B cell (primary cell): Measurements from ENCODE around the gene KDM6B. TPM values are rescaled to one million over a fixed set of nuclear protein-coding genes. Genes with fewer than 3 reads are reported as not detected.

ENCODE experiments used
- ATAC-seq: fragments of 200-7000 bp; cut with Tn5 transposase; one replicate; pipeline ENCODE4 v1.10.0; 2021; ENCODE audit warnings: low read depth, mild to moderate bottlenecking, moderate number of reproducible peaks, moderate library complexity
- CTCF ChIA-PET: fragments of 350-600 bp; sonication (Branson Sonifier 250); formaldehyde crosslinking; loops from one replicate; lab custom pipeline; 2021; ENCODE audit warnings: antibody characterized with exemption, inconsistent platforms; lab: Charles Lee
- POLR2A ChIA-PET: fragments of 350-600 bp; sonication (Branson Sonifier 250); formaldehyde crosslinking; loops from one replicate; lab custom pipeline; 2021; ENCODE audit warnings: antibody characterized with exemption; lab: Charles Lee
- DNase-seq: peaks from one replicate; pipeline ENCODE4 v3.0.0; 2013
- H2AFZ ChIP-seq: 2 replicates; pipeline ENCODE4 v1.6.1; 2012; ENCODE audit warnings: mild to moderate bottlenecking, low read depth, low read length; ENCODE audit not compliant: insufficient read depth, poor library complexity, severe bottlenecking
- H3K27ac ChIP-seq, 2 donors: 1 replicate in 1 of 2; 2 replicates in 1 of 2; pipeline ENCODE4 v1.5.1; 2012 to 2013; ENCODE audit warnings: low read length in 2 of 2, mild to moderate bottlenecking in 2 of 2, moderate library complexity in 1 of 2
- H3K27me3 ChIP-seq, 4 experiments: fragments of 200-600 bp in 1 of 4; sonication (generic) in 1 of 4; replicated peaks in 1 of 4; 1 replicate in 2 of 4; 2 replicates in 2 of 4; pipeline versions ENCODE4 v1.6.1 to v1.7.0; 2013 to 2016; ENCODE audit warnings: low read length in 3 of 4, mild to moderate bottlenecking in 2 of 4, mixed read lengths in 1 of 4, moderate library complexity in 1 of 4; ENCODE audit not compliant: insufficient read depth in 4 of 4, control insufficient read depth in 3 of 4; ENCODE audit errors: control extremely low read depth in 1 of 4
- H3K36me3 ChIP-seq, 2 experiments: replicated peaks in 1 of 2; 1 replicate in 1 of 2; 2 replicates in 1 of 2; pipeline versions ENCODE4 v1.6.1 to v1.7.1; 2013; ENCODE audit warnings: low read length in 1 of 2; ENCODE audit not compliant: insufficient read depth in 2 of 2, control insufficient read depth in 1 of 2; ENCODE audit errors: control extremely low read depth in 1 of 2, extremely low read depth in 1 of 2
- H3K4me1 ChIP-seq, 2 donors: fragments of 200-600 bp in 1 of 2; sonication (generic) in 1 of 2; 1 replicate in 1 of 2; 2 replicates in 1 of 2; pipeline versions ENCODE4 v1.5.1 to v1.6.1; 2013 to 2017; ENCODE audit warnings: low read length in 2 of 2; ENCODE audit not compliant: control insufficient read depth in 2 of 2, insufficient read depth in 2 of 2
- H3K4me2 ChIP-seq: replicated peaks from 2 replicates; pipeline ENCODE3; 2012; ENCODE audit warnings: mild to moderate bottlenecking, low read depth, low read length; ENCODE audit not compliant: poor library complexity, severe bottlenecking
- H3K4me3 ChIP-seq, 5 experiments: fragments of 200-600 bp in 1 of 5; sonication (generic) in 1 of 5; 1 replicate in 3 of 5; 2 replicates in 2 of 5; pipeline versions ENCODE4 v1.5.1 to v1.7.0; 2011 to 2016; ENCODE audit warnings: low read length in 4 of 5, mild to moderate bottlenecking in 4 of 5, low read depth in 2 of 5, control low read depth in 1 of 5, moderate library complexity in 1 of 5; ENCODE audit not compliant: insufficient read depth in 1 of 5; ENCODE audit errors: control extremely low read depth in 1 of 5, extremely low read depth in 1 of 5
- H3K79me2 ChIP-seq: fragments of 200-600 bp; sonication (generic); one replicate; pipeline ENCODE4 v1.6.0; 2016; ENCODE audit warnings: low read length; ENCODE audit not compliant: control insufficient read depth, insufficient read depth
- H3K9ac ChIP-seq: fragments of 200-600 bp; sonication (generic); 2 replicates; pipeline ENCODE4 v1.6.1; 2017; ENCODE audit warnings: mild to moderate bottlenecking, low read length, moderate library complexity
- H3K9me3 ChIP-seq, 3 donors: one replicate each; pipeline versions ENCODE4 v1.6.1 to v1.7.1; 2013; ENCODE audit warnings: low read length in 2 of 3; ENCODE audit not compliant: control insufficient read depth in 2 of 3, insufficient read depth in 1 of 3; ENCODE audit errors: control extremely low read depth in 1 of 3
- H4K20me1 ChIP-seq: 2 replicates; pipeline ENCODE4 v1.6.0; 2012; ENCODE audit warnings: mild to moderate bottlenecking, low read length; ENCODE audit not compliant: insufficient read depth, control insufficient read depth, poor library complexity, severe bottlenecking
- H3K27ac Mint-ChIP-seq: one replicate; pipeline ENCODE4 v1.8.0; 2021; ENCODE audit warnings: mixed read lengths
- H3K27me3 Mint-ChIP-seq: one replicate; pipeline ENCODE4 v1.8.0; 2021; ENCODE audit warnings: mixed read lengths
- H3K4me1 Mint-ChIP-seq: one replicate; pipeline ENCODE4 v1.8.0; 2021; ENCODE audit warnings: mixed read lengths
- H3K4me3 Mint-ChIP-seq: one replicate; pipeline ENCODE4 v1.8.0; 2021; ENCODE audit warnings: mixed read lengths
- H3K9me3 Mint-ChIP-seq: one replicate; pipeline ENCODE4 v1.8.0; 2022; ENCODE audit warnings: mixed read lengths; ENCODE audit not compliant: insufficient read depth
- CTCF ChIP-seq: fragments of 200-600 bp; IDR thresholded peaks from one replicate; pipeline ENCODE4 v1.8.0; 2022; ENCODE audit warnings: antibody characterized with exemption, mild to moderate bottlenecking
- EZH2 ChIP-seq: IDR thresholded peaks from 2 replicates; pipeline ENCODE4 v1.6.1; 2012; ENCODE audit warnings: borderline replicate concordance, low read depth, mild to moderate bottlenecking, moderate library complexity, low read length; ENCODE audit not compliant: insufficient read depth, poor library complexity, severe bottlenecking
- WGBS: methylation state at CpG from one replicate; pipeline ENCODE4 v1.1.5; 2013; ENCODE audit warnings: missing lambda C conversion rate; ENCODE audit not compliant: insufficient coverage; 5-methylcytosine and 5-hydroxymethylcytosine counted together
- intact Hi-C: fragments of 100-400 bp; cut with micrococcal nuclease; formaldehyde crosslinking; loops from one replicate; pipeline ENCODE4 v1.10.0; 2022
- polyA plus RNA-seq: library from polyadenylated mRNA; depleted of rRNA; stranded (reverse); fragments of >200 nt; gene quantifications from 2 replicates; pipeline ENCODE4 v1.2.3, GENCODE V29; 2012
- total RNA-seq, 2 donors: library from RNA; stranded (reverse); fragments of 120-200 nt in 1 of 2; gene quantifications; 1 replicate in 1 of 2; 2 replicates in 1 of 2; pipeline versions ENCODE4 v1.2.3 to v1.2.4, GENCODE V29; 2013 to 2022

The KDM6B gene
- total and polyA plus RNA-seq, 2 donors (not counting 1 experiment from before 2014, with no cell fraction given) = 18.6 to 110 TPM

GRCh38 chr17:7789131-7789530, 44.9 kb upstream of the KDM6B start:
- no peak overlapping the region for H2AFZ ChIP-seq
- 70% methylated on average over 7 of the region's 9 CpGs for WGBS
- TF ChIP-seq CTCF = no peak
- no peak for TF ChIP-seq EZH2
- peaks cover 0 to 3% (median 0%) of the 10 kb centered on the region in 4 experiments for H3K27me3 ChIP-seq
- H4K20me1 ChIP-seq = no peaks in the 10 kb centered on the region
- CTCF ChIA-PET = no interaction called here
- H3K4me1 ChIP-seq = no peaks in the 10 kb centered on the region
- no peaks in the 10 kb centered on the region for H3K9me3 ChIP-seq
- H3K36me3 ChIP-seq = no peaks in the 10 kb centered on the region
- H3K4me3 ChIP-seq = no peak overlapping the region
- H3K9ac ChIP-seq = no peak overlapping the region
- H3K27me3 Mint-ChIP-seq = peaks cover 6% of the 10 kb centered on the region
- DNase-seq (no peak), ATAC-seq (no peak)
- H3K27ac Mint-ChIP-seq = no peak overlapping the region
- no peak overlapping the region for H3K4me2 ChIP-seq
- POLR2A ChIA-PET = no interaction called here
- H3K4me1 Mint-ChIP-seq = no peaks in the 10 kb centered on the region
- H3K79me2 ChIP-seq = no peaks in the 10 kb centered on the region
- intact Hi-C loops = no loop called here
- H3K9me3 Mint-ChIP-seq = no peaks in the 10 kb centered on the region
- H3K4me3 Mint-ChIP-seq = no peak overlapping the region
- no peak overlapping the region for H3K27ac ChIP-seq

- H3K27me3 Mint-ChIP-seq = no peaks in the 10 kb centered on the region
- no peak for TF ChIP-seq EZH2
- no peak for TF ChIP-seq CTCF
- H3K4me3 ChIP-seq = no peak overlapping the region
- CTCF ChIA-PET = no interaction called here
- WGBS = 97% methylated on average over 3 of the region's 5 CpGs
- no peaks in the 10 kb centered on the region for H3K9me3 ChIP-seq
- no peaks in the 10 kb centered on the region for H3K4me1 Mint-ChIP-seq
- no peak overlapping the region for H3K4me3 Mint-ChIP-seq
- DNase-seq (no peak), ATAC-seq (no peak)
- H3K27me3 ChIP-seq = peaks cover 0 to 3% (median 0%) of the 10 kb centered on the region in 4 experiments
- no peaks in the 10 kb centered on the region for H3K36me3 ChIP-seq
- POLR2A ChIA-PET = no interaction called here
- no peak overlapping the region for H3K27ac Mint-ChIP-seq
- no peak overlapping the region for H3K9ac ChIP-seq
- intact Hi-C loops = no loop called here
- no peaks in the 10 kb centered on the region for H3K79me2 ChIP-seq
- H3K27ac ChIP-seq = no peak overlapping the region
- no peak overlapping the region for H2AFZ ChIP-seq
- H3K4me2 ChIP-seq = no peak overlapping the region
- no peaks in the 10 kb centered on the region for H4K20me1 ChIP-seq
- H3K9me3 Mint-ChIP-seq = no peaks in the 10 kb centered on the region
- no peaks in the 10 kb centered on the region for H3K4me1 ChIP-seq
Measured at GRCh38 chr17:7790150-7790549, 43.9 kb upstream of the KDM6B start.
